Thoracic aorta (tissue), 2 donors: ENCODE measurements around the gene ISCA1. TPM values are rescaled to one million over a fixed set of nuclear protein-coding genes. Genes with fewer than 3 reads are reported as not detected.
"Not testable (repeated sequence)": the region's sequence is repeated elsewhere in the genome, so short reads cannot be mapped to it uniquely, and the experiment has no call there.

ENCODE experiments used
- ATAC-seq: fragments of 150-250 bp; one replicate; pipeline ENCODE4 v1.8.0; 2017; ENCODE audit warnings: low read depth; ENCODE audit not compliant: insufficient number of reproducible peaks, low FRiP score
- DNase-seq: peaks from one replicate; pipeline ENCODE4 v3.0.0-alpha.2; 2020; ENCODE audit warnings: low spot score
- H3K27ac ChIP-seq, 2 donors: fragments of 200-600 bp; sonication (generic); 1 replicate in 1 of 2; 2 replicates in 1 of 2; pipeline ENCODE4 v1.5.1; 2016; ENCODE audit warnings: mild to moderate bottlenecking in 2 of 2, moderate library complexity in 2 of 2
- H3K27me3 ChIP-seq: fragments of 200-600 bp; sonication (generic); replicated peaks from 2 replicates; pipeline ENCODE4 v1.6.0; 2016; ENCODE audit warnings: mild to moderate bottlenecking; ENCODE audit not compliant: insufficient read depth
- H3K36me3 ChIP-seq: fragments of 200-600 bp; sonication (generic); one replicate; pipeline ENCODE4 v1.5.1; 2016
- H3K4me1 ChIP-seq, 2 donors: fragments of 200-600 bp; sonication (generic); 1 replicate in 1 of 2; 2 replicates in 1 of 2; pipeline versions ENCODE4 v1.5.1 to v1.6.0; 2016; ENCODE audit warnings: low read depth in 2 of 2, mild to moderate bottlenecking in 1 of 2; ENCODE audit not compliant: control insufficient read depth in 1 of 2
- H3K4me3 ChIP-seq: fragments of 200-600 bp; sonication (generic); 2 replicates; pipeline ENCODE4 v1.5.1; 2016; ENCODE audit warnings: mild to moderate bottlenecking
- H3K9me3 ChIP-seq: fragments of 200-600 bp; sonication (generic); 2 replicates; pipeline ENCODE4 v1.5.1; 2016
- CTCF ChIP-seq: fragments of 200-600 bp; sonication (generic); IDR thresholded peaks from one replicate; pipeline ENCODE4 v1.5.1; 2019; ENCODE audit warnings: antibody characterized with exemption
- total RNA-seq, 2 donors: library from RNA; depleted of rRNA; stranded (reverse); fragments of >200 nt; gene quantifications; one replicate each; pipeline versions ENCODE4 v1.1.0 to v1.2.3, GENCODE V29; 2016

ISCA1 gene
- total RNA-seq, 2 donors from 2014 or later = 25.9 to 37.9 TPM

GRCh38 chr9:86315078-86315477 is 32.7 kb upstream of the ISCA1 start:
- ATAC-seq (no peak), DNase-seq (no peak)
- H3K27ac ChIP-seq = no peak overlapping the region
- H3K36me3 ChIP-seq = peaks cover 26% of the 10 kb centered on the region
- TF ChIP-seq CTCF = no peak
- no peaks in the 10 kb centered on the region for H3K9me3 ChIP-seq
- H3K4me1 ChIP-seq = no peaks in the 10 kb centered on the region
- no peak overlapping the region for H3K4me3 ChIP-seq
- H3K27me3 ChIP-seq = no peaks in the 10 kb centered on the region

GRCh38 chr9:86312959-86313358 is 30.6 kb upstream of the ISCA1 start:
- H3K9me3 ChIP-seq, H3K27ac ChIP-seq, H3K27me3 ChIP-seq, H3K4me3 ChIP-seq, ATAC-seq, DNase-seq, H3K4me1 ChIP-seq: not testable (repeated sequence)
- peaks cover 23% of the 10 kb centered on the region for H3K36me3 ChIP-seq

GRCh38 chr9:86308687-86309086 is 26.3 kb upstream of the ISCA1 start:
- peaks cover 38% of the 10 kb centered on the region for H3K36me3 ChIP-seq
- no peak overlapping the region for H3K27ac ChIP-seq
- TF ChIP-seq CTCF = no peak
- H3K4me1 ChIP-seq = no peaks in the 10 kb centered on the region
- DNase-seq (no peak), ATAC-seq (no peak)
- no peaks in the 10 kb centered on the region for H3K9me3 ChIP-seq
- no peaks in the 10 kb centered on the region for H3K27me3 ChIP-seq
- H3K4me3 ChIP-seq = no peak overlapping the region

- H3K9me3 ChIP-seq = no peaks in the 10 kb centered on the region
- no peaks in the 10 kb centered on the region for H3K27me3 ChIP-seq
- no peak overlapping the region for H3K4me3 ChIP-seq
- TF ChIP-seq CTCF = no peak
- ATAC-seq (no peak), DNase-seq (no peak)
- H3K36me3 ChIP-seq = peaks cover 64% of the 10 kb centered on the region
- H3K4me1 ChIP-seq = no peaks in the 10 kb centered on the region
- H3K27ac ChIP-seq = no peak overlapping the region
Measured at GRCh38 chr9:86304236-86304730, 21.9 kb upstream of the ISCA1 start.

- no peaks in the 10 kb centered on the region for H3K4me1 ChIP-seq
- DNase-seq (no peak), ATAC-seq (no peak)
- no peak overlapping the region for H3K27ac ChIP-seq
- no peak for TF ChIP-seq CTCF
- H3K9me3 ChIP-seq = no peaks in the 10 kb centered on the region
- no peak overlapping the region for H3K4me3 ChIP-seq
- peaks cover 71% of the 10 kb centered on the region for H3K36me3 ChIP-seq
- H3K27me3 ChIP-seq = no peaks in the 10 kb centered on the region
Measured at GRCh38 chr9:86303316-86303975, 21.1 kb upstream of the ISCA1 start.

- DNase-seq (no peak), ATAC-seq (no peak)
- Histone ChIP-seq H3K4me3 (no peak overlapping the region), H3K9me3 (no peaks in the 10 kb centered on the region), H3K27ac (no peak overlapping the region), H3K36me3 (peaks cover 67% of the 10 kb centered on the region), H3K27me3 (no peaks in the 10 kb centered on the region), H3K4me1 (no peaks in the 10 kb centered on the region)
- no peak for TF ChIP-seq CTCF
Measured at GRCh38 chr9:86301686-86302085, 19.3 kb upstream of the ISCA1 start.
